Stimulated activated CD8-positive, alpha-beta memory T cell treated with anti-CD3 and anti-CD28 coated beads, Interleukin-15, amount 100 ng/mL, for 1 hour (primary cell): Measurements from ENCODE around the gene SLC25A5.

Source experiments
- DNase-seq: peaks from one replicate; pipeline ENCODE4 v3.0.0-alpha.2; 2020; ENCODE audit warnings: low read depth

Gene SLC25A5

GRCh38 chrX:119505945-119506344 lies 37.7 kb downstream of the SLC25A5 start:
- DNase-seq: no peak

- DNase-seq: no peak
Measured at GRCh38 chrX:119507206-119507605, 39.0 kb downstream of the SLC25A5 start.

DNA sequence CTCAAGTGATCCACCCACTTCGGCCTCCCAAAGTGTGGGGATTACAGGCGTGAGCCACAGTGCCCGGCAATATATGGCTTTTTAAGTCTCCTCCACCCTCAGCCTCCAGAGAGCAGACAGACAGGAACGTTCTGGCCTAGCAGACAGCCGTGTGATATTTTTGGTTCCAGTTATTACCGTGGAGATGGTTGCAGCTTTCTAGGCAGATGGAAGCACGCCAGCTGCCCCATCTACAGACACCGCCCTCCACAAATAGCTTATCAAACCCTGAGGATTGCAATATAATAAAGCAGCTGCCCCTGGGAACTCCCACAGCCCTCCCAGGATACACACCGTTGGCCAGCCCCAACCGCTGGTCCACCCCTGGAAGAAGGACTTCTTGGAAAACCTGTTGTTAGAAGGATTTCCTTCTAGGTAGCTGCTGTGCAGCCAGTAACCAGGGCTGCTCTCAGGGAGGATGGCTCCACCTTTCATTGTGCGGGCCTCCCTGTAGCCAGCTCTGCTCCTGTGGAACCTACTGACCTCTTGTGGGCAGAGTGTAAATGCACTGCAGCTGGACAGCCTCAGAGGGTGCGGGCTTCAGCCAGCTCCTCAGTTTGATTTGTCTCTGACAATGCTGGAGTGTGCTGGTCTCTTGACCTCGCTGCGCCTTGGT lies 44.0 kb downstream of the SLC25A5 start:
- DNase-seq: no peak

GRCh38 chrX:119516157-119516702 lies 48.0 kb downstream of the SLC25A5 start:
- no peak for DNase-seq

DNA sequence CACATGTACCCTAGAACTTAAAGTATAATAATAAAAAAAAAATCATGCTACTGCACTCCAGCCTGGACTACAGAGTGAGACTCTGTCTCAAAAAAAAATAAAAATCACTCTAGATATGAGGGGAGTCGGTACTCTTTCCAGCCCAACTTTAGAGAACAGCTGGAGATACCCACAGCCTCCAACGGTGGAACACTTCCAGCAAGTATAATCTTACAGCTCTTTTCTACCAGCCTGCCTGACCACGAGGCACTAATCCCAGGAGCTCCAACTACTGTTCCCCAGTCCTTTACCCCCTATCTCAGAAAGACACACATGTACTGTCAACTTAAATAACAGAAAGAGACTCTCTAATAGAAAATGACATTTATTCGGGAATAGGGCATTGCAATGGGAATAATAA lies 50.1 kb downstream of the SLC25A5 start:
- DNase-seq: no peak
